ENCODE data around the gene NUTF2. TPM values are rescaled to one million over a fixed set of nuclear protein-coding genes. Genes with fewer than 3 reads are reported as not detected.
"Not testable (repeated sequence)": the region's sequence is repeated elsewhere in the genome, so short reads cannot be mapped to it uniquely, and the experiment has no call there.

NUTF2 gene
- total and polyA plus RNA-seq, 2 donors (not counting 1 experiment from before 2014, with no cell fraction given) = 50.1 to 87.3 TPM

GRCh38 chr16:67910158-67910557 lies 63.4 kb downstream of the NUTF2 start:
- H3K27ac Mint-ChIP-seq = no peak overlapping the region
- no peak overlapping the region for H3K4me3 Mint-ChIP-seq
- TF ChIP-seq CTCF (IDR thresholded peaks at IDR 0.05) = no peak
- TF ChIP-seq EZH2 (IDR thresholded peaks at IDR 0.05; ENCODE audit: borderline replicate concordance, insufficient read depth, low read depth, low read length, poor library complexity, severe bottlenecking) = no peak
- intact Hi-C loops (cut with micrococcal nuclease) = no loop called here
- ChIA-PET POLR2A (interaction anchor here (0.7 kb wide), 1 partner anchor 8 kb away, joined by 3 read pairs; no protein-coding TSS in a partner anchor), CTCF (interaction anchor here (1.2 to 1.9 kb wide), 2 partner anchors 26 to 225 kb away, joined by 3 to 6 read pairs; no protein-coding TSS in a partner anchor)
- H2AFZ ChIP-seq (ENCODE audit: insufficient read depth, low read depth, low read length, poor library complexity, severe bottlenecking) = no peak overlapping the region
- no peaks in the 10 kb centered on the region for H3K9me3 Mint-ChIP-seq (ENCODE audit: insufficient read depth)
- ATAC-seq (ENCODE audit: low read depth) = no peak
- peaks cover 0 to 4% of the 10 kb centered on the region in 2 donors for H3K4me1 ChIP-seq (ENCODE audit: control insufficient read depth in 2 of 2, insufficient read depth in 2 of 2, low read length in 2 of 2)
- H3K4me3 ChIP-seq (ENCODE audit: control extremely low read depth in 1 of 5, extremely low read depth in 1 of 5, insufficient read depth in 1 of 5, low read depth in 2 of 5, low read length in 4 of 5) = no peak overlapping the region
- peaks cover 26% of the 10 kb centered on the region for H4K20me1 ChIP-seq (ENCODE audit: control insufficient read depth, insufficient read depth, low read length, poor library complexity, severe bottlenecking)
- H3K4me2 ChIP-seq (replicated peaks; ENCODE audit: low read depth, low read length, poor library complexity, severe bottlenecking) = no peak overlapping the region
- WGBS (ENCODE audit: insufficient coverage) = 38% methylated on average over 1 of the region's 2 CpGs
- peaks cover 2% of the 10 kb centered on the region for H3K4me1 Mint-ChIP-seq
- no peaks in the 10 kb centered on the region for H3K9me3 ChIP-seq (ENCODE audit: control extremely low read depth in 1 of 3, control insufficient read depth in 2 of 3, insufficient read depth in 1 of 3, low read length in 2 of 3)
- H3K79me2 ChIP-seq (ENCODE audit: control insufficient read depth, insufficient read depth, low read length) = peaks cover 83% of the 10 kb centered on the region
- H3K27me3 Mint-ChIP-seq = no peaks in the 10 kb centered on the region
- no peak overlapping the region for H3K9ac ChIP-seq (ENCODE audit: low read length)
- H3K27ac ChIP-seq (ENCODE audit: low read length in 2 of 2) = no peak overlapping the region
- H3K27me3 ChIP-seq (replicated peaks in 1 of 4; ENCODE audit: control extremely low read depth in 1 of 4, control insufficient read depth in 3 of 4, insufficient read depth in 4 of 4, low read length in 3 of 4) = no peaks in the 10 kb centered on the region
- DNase-seq = no peak
- peaks cover 0 to 34% of the 10 kb centered on the region in 2 experiments for H3K36me3 ChIP-seq (replicated peaks in 1 of 2; ENCODE audit: control extremely low read depth in 1 of 2, control insufficient read depth in 1 of 2, extremely low read depth in 1 of 2, insufficient read depth in 2 of 2, low read length in 1 of 2)

GRCh38 chr16:67914758-67915495 lies 68.2 kb downstream of the NUTF2 start:
- no peaks in the 10 kb centered on the region for H3K9me3 ChIP-seq (ENCODE audit: control extremely low read depth in 1 of 3, control insufficient read depth in 2 of 3, insufficient read depth in 1 of 3, low read length in 2 of 3)
- no peak overlapping the region for H3K27ac ChIP-seq (ENCODE audit: low read length in 2 of 2)
- no peak overlapping the region for H2AFZ ChIP-seq (ENCODE audit: insufficient read depth, low read depth, low read length, poor library complexity, severe bottlenecking)
- H4K20me1 ChIP-seq (ENCODE audit: control insufficient read depth, insufficient read depth, low read length, poor library complexity, severe bottlenecking) = peaks cover 59% of the 10 kb centered on the region
- no peaks in the 10 kb centered on the region for H3K27me3 ChIP-seq (replicated peaks in 1 of 4; ENCODE audit: control extremely low read depth in 1 of 4, control insufficient read depth in 3 of 4, insufficient read depth in 4 of 4, low read length in 3 of 4)
- ChIA-PET POLR2A (interaction anchor here (0.6 to 0.7 kb wide), 2 partner anchors 135 to 182 kb away, joined by 3 to 4 read pairs; no protein-coding TSS in a partner anchor), CTCF (interaction anchor here (0.5 to 1.2 kb wide), 5 partner anchors 12 to 98 kb away, joined by 3 read pairs; partner anchors contain the start of gene NRN1L)
- no peak overlapping the region for H3K4me2 ChIP-seq (replicated peaks; ENCODE audit: low read depth, low read length, poor library complexity, severe bottlenecking)
- peaks cover 0 to 31% of the 10 kb centered on the region in 2 experiments for H3K36me3 ChIP-seq (replicated peaks in 1 of 2; ENCODE audit: control extremely low read depth in 1 of 2, control insufficient read depth in 1 of 2, extremely low read depth in 1 of 2, insufficient read depth in 2 of 2, low read length in 1 of 2)
- intact Hi-C loops (cut with micrococcal nuclease) = no loop called here
- H3K4me1 Mint-ChIP-seq = peaks cover 1% of the 10 kb centered on the region
- TF ChIP-seq EZH2 (IDR thresholded peaks at IDR 0.05; ENCODE audit: borderline replicate concordance, insufficient read depth, low read depth, low read length, poor library complexity, severe bottlenecking) = no peak
- no peak for TF ChIP-seq CTCF (IDR thresholded peaks at IDR 0.05)
- 96% methylated on average over 5 of the region's 7 CpGs for WGBS (ENCODE audit: insufficient coverage)
- no peak overlapping the region for H3K4me3 ChIP-seq (ENCODE audit: control extremely low read depth in 1 of 5, extremely low read depth in 1 of 5, insufficient read depth in 1 of 5, low read depth in 2 of 5, low read length in 4 of 5)
- peaks cover 80% of the 10 kb centered on the region for H3K79me2 ChIP-seq (ENCODE audit: control insufficient read depth, insufficient read depth, low read length)
- no peak overlapping the region for H3K9ac ChIP-seq (ENCODE audit: low read length)
- DNase-seq (no peak), ATAC-seq (ENCODE audit: low read depth) (no peak)
- H3K9me3 Mint-ChIP-seq (ENCODE audit: insufficient read depth) = no peaks in the 10 kb centered on the region
- H3K4me1 ChIP-seq (ENCODE audit: control insufficient read depth in 2 of 2, insufficient read depth in 2 of 2, low read length in 2 of 2) = peaks cover 0 to 3% of the 10 kb centered on the region in 2 donors
- H3K27ac Mint-ChIP-seq = no peak overlapping the region
- H3K4me3 Mint-ChIP-seq = no peak overlapping the region
- no peaks in the 10 kb centered on the region for H3K27me3 Mint-ChIP-seq

GRCh38 chr16:67915496-67915769 lies 68.7 kb downstream of the NUTF2 start:
- H3K27ac Mint-ChIP-seq; H2AFZ ChIP-seq (ENCODE audit: insufficient read depth, low read depth, low read length, poor library complexity, severe bottlenecking); H3K27ac ChIP-seq (ENCODE audit: low read length in 2 of 2); H3K9me3 ChIP-seq (ENCODE audit: control extremely low read depth in 1 of 3, control insufficient read depth in 2 of 3, insufficient read depth in 1 of 3, low read length in 2 of 3); H3K4me3 ChIP-seq (ENCODE audit: control extremely low read depth in 1 of 5, extremely low read depth in 1 of 5, insufficient read depth in 1 of 5, low read depth in 2 of 5, low read length in 4 of 5); H3K4me1 ChIP-seq (ENCODE audit: control insufficient read depth in 2 of 2, insufficient read depth in 2 of 2, low read length in 2 of 2); H3K4me3 Mint-ChIP-seq; H3K27me3 Mint-ChIP-seq; intact Hi-C loops (cut with micrococcal nuclease); H3K4me1 Mint-ChIP-seq; H3K4me2 ChIP-seq (replicated peaks; ENCODE audit: low read depth, low read length, poor library complexity, severe bottlenecking); H3K27me3 ChIP-seq (replicated peaks in 1 of 4; ENCODE audit: control extremely low read depth in 1 of 4, control insufficient read depth in 3 of 4, insufficient read depth in 4 of 4, low read length in 3 of 4); H3K9ac ChIP-seq (ENCODE audit: low read length); DNase-seq; ATAC-seq (ENCODE audit: low read depth); H3K9me3 Mint-ChIP-seq (ENCODE audit: insufficient read depth): not testable (repeated sequence)
- ChIA-PET CTCF (interaction anchor here (0.5 to 1.2 kb wide), 4 partner anchors 12 to 99 kb away, joined by 3 read pairs; no protein-coding TSS in a partner anchor), POLR2A (interaction anchor here (0.7 kb wide), 1 partner anchor 181 kb away, joined by 4 read pairs; no protein-coding TSS in a partner anchor)
- WGBS (ENCODE audit: insufficient coverage) = no CpG with 5 or more reads among the region's 2 CpGs
- Histone ChIP-seq H3K36me3 (replicated peaks in 1 of 2; ENCODE audit: control extremely low read depth in 1 of 2, control insufficient read depth in 1 of 2, extremely low read depth in 1 of 2, insufficient read depth in 2 of 2, low read length in 1 of 2) (peaks cover 0 to 31% of the 10 kb centered on the region in 2 experiments), H3K79me2 (ENCODE audit: control insufficient read depth, insufficient read depth, low read length) (peaks cover 79% of the 10 kb centered on the region), H4K20me1 (ENCODE audit: control insufficient read depth, insufficient read depth, low read length, poor library complexity, severe bottlenecking) (peaks cover 61% of the 10 kb centered on the region)
